Upper lobe of right lung (tissue), 1 donor: ENCODE measurements around the gene DPH6. TPM values are rescaled to one million over a fixed set of nuclear protein-coding genes. Genes with fewer than 3 reads are reported as not detected.

Experiments
- ATAC-seq: fragments of 200-7000 bp; cut with Tn5 transposase; one replicate; pipeline ENCODE4 v1.9.1; 2020; ENCODE audit warnings: mild to moderate bottlenecking, moderate library complexity
- DNase-seq: peaks from one replicate; pipeline ENCODE4 v3.0.0-alpha.2; 2020
- H3K27ac ChIP-seq: fragments of 200-600 bp; one replicate; pipeline ENCODE4 v1.8.0; 2022
- H3K27me3 ChIP-seq: fragments of 200-600 bp; one replicate; pipeline ENCODE4 v1.8.0; 2022; ENCODE audit warnings: mild to moderate bottlenecking
- H3K36me3 ChIP-seq: fragments of 200-600 bp; one replicate; pipeline ENCODE4 v1.8.0; 2022
- H3K4me1 ChIP-seq: fragments of 200-600 bp; one replicate; pipeline ENCODE4 v1.8.0; 2022
- H3K4me3 ChIP-seq: fragments of 200-600 bp; one replicate; pipeline ENCODE4 v1.8.0; 2022; ENCODE audit warnings: mild to moderate bottlenecking
- H3K9me3 ChIP-seq: fragments of 200-600 bp; one replicate; pipeline ENCODE4 v1.8.0; 2022
- intact Hi-C: fragments of 100-400 bp; cut with DNase I; formaldehyde crosslinking; loops from one replicate; pipeline ENCODE4 v1.11.0; 2022
- total RNA-seq: library from RNA; stranded (reverse); fragmentation: NEBNext Ultra II Directional; extraction: Animal tissue kit (Norgen Biotek cat#: 25700); gene quantifications from one replicate; pipeline ENCODE4 v1.2.1, GENCODE V29; 2021
- TF ChIP-seq, protein P1 (sequence below): fragments of 200-600 bp; IDR thresholded peaks from one replicate; pipeline ENCODE4 v1.8.0; 2022; ENCODE audit warnings: antibody characterized with exemption
- donor health status: DM: no; HTN: yes; CAD: no; lungs with severe emphysema.

Gene DPH6
- total RNA-seq, 1 donor from 2014 or later = 15.8 TPM

- intact Hi-C loops = no loop called here
- ATAC-seq = no peak
Measured at GRCh38 chr15:35437157-35437556, 108.8 kb downstream of the DPH6 start.

GRCh38 chr15:35436422-35436821, 109.5 kb downstream of the DPH6 start:
- DNase-seq = no peak
- no peaks in the 10 kb centered on the region for H3K9me3 ChIP-seq
- ATAC-seq = no peak
- intact Hi-C loops = no loop called here
- TF ChIP-seq, protein P1, sequence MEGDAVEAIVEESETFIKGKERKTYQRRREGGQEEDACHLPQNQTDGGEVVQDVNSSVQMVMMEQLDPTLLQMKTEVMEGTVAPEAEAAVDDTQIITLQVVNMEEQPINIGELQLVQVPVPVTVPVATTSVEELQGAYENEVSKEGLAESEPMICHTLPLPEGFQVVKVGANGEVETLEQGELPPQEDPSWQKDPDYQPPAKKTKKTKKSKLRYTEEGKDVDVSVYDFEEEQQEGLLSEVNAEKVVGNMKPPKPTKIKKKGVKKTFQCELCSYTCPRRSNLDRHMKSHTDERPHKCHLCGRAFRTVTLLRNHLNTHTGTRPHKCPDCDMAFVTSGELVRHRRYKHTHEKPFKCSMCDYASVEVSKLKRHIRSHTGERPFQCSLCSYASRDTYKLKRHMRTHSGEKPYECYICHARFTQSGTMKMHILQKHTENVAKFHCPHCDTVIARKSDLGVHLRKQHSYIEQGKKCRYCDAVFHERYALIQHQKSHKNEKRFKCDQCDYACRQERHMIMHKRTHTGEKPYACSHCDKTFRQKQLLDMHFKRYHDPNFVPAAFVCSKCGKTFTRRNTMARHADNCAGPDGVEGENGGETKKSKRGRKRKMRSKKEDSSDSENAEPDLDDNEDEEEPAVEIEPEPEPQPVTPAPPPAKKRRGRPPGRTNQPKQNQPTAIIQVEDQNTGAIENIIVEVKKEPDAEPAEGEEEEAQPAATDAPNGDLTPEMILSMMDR = no peak
- no peaks in the 10 kb centered on the region for H3K36me3 ChIP-seq
- no peaks in the 10 kb centered on the region for H3K27me3 ChIP-seq
- H3K4me3 ChIP-seq = no peak overlapping the region
- H3K4me1 ChIP-seq = no peaks in the 10 kb centered on the region
- no peak overlapping the region for H3K27ac ChIP-seq

More at GRCh38 chr15:35437157-35437556, 108.8 kb downstream of the DPH6 start:
- TF ChIP-seq, protein P1 = no peak
- H3K27ac ChIP-seq = no peak overlapping the region
- H3K4me1 ChIP-seq = no peaks in the 10 kb centered on the region
- H3K36me3 ChIP-seq = no peaks in the 10 kb centered on the region
- H3K27me3 ChIP-seq = no peaks in the 10 kb centered on the region
- DNase-seq = no peak
- no peak overlapping the region for H3K4me3 ChIP-seq
- H3K9me3 ChIP-seq = no peaks in the 10 kb centered on the region

GRCh38 chr15:35431281-35431680, 114.7 kb downstream of the DPH6 start:
- Histone ChIP-seq H3K4me3 (no peak overlapping the region), H3K4me1 (no peaks in the 10 kb centered on the region), H3K36me3 (no peaks in the 10 kb centered on the region), H3K27me3 (no peaks in the 10 kb centered on the region), H3K27ac (no peak overlapping the region), H3K9me3 (no peaks in the 10 kb centered on the region)
- intact Hi-C loops = no loop called here
- DNase-seq (no peak), ATAC-seq (no peak)
- TF ChIP-seq, protein P1 = no peak

GRCh38 chr15:35430301-35430700, 115.7 kb downstream of the DPH6 start:
- Histone ChIP-seq H3K9me3 (no peaks in the 10 kb centered on the region), H3K36me3 (no peaks in the 10 kb centered on the region), H3K4me3 (no peak overlapping the region), H3K27me3 (no peaks in the 10 kb centered on the region), H3K27ac (no peak overlapping the region), H3K4me1 (no peaks in the 10 kb centered on the region)
- ATAC-seq (no peak), DNase-seq (no peak)
- TF ChIP-seq, protein P1 = no peak
- intact Hi-C loops = no loop called here

- Histone ChIP-seq H3K4me1 (no peaks in the 10 kb centered on the region), H3K27ac (no peak overlapping the region), H3K4me3 (no peak overlapping the region), H3K36me3 (no peaks in the 10 kb centered on the region), H3K9me3 (no peaks in the 10 kb centered on the region), H3K27me3 (no peaks in the 10 kb centered on the region)
- TF ChIP-seq, protein P1 = no peak
- DNase-seq (no peak), ATAC-seq (no peak)
- intact Hi-C loops = no loop called here
Measured at GRCh38 chr15:35427496-35427895, 118.5 kb downstream of the DPH6 start.

DNA sequence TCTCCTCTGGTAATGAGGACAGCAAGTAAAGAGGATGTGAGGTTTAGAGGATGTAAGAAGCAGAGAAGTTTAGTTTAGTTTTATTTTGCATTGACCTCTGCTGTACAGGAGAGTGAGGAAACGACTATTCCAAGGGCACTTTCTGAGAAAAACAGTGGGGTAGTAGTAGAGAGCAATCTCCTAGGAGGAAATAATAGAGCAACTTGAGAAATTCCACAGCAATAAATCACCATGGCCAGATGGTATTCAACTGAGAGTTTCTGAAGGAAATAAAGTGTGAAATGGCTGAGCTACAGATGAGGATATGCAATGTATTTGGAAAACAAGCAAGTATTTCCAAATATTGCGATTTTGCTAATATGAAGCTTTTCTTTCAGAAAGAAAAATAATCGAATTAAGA, 118.9 kb downstream of the DPH6 start:
- DNase-seq (no peak), ATAC-seq (no peak)
- no peaks in the 10 kb centered on the region for H3K9me3 ChIP-seq
- TF ChIP-seq, protein P1 = no peak
- H3K36me3 ChIP-seq = no peaks in the 10 kb centered on the region
- H3K4me1 ChIP-seq = no peaks in the 10 kb centered on the region
- H3K27me3 ChIP-seq = no peaks in the 10 kb centered on the region
- no peak overlapping the region for H3K4me3 ChIP-seq
- intact Hi-C loops = no loop called here
- no peak overlapping the region for H3K27ac ChIP-seq
